Gastrocnemius medialis (tissue), 4 donors: ENCODE measurements around the gene PIGM.

Source experiments
- CTCF ChIP-seq, 5 experiments: fragments of 450-650 bp in 3 of 5; fragments of 200-600 bp in 2 of 5; sonication (generic) in 2 of 5; IDR thresholded peaks in 4 of 5; conservative IDR thresholded peaks in 1 of 5; 1 replicate in 4 of 5; 2 replicates in 1 of 5; pipeline ENCODE4 v1.5.1; 2016 to 2019; ENCODE audit warnings: antibody characterized with exemption in 5 of 5, mild to moderate bottlenecking in 3 of 5, moderate library complexity in 3 of 5
- POLR2A ChIP-seq, 2 donors: fragments of 450-650 bp; IDR thresholded peaks; one replicate each; pipeline ENCODE4 v1.6.1; 2017; ENCODE audit warnings: antibody characterized with exemption in 2 of 2, mild to moderate bottlenecking in 2 of 2, moderate library complexity in 2 of 2

DNA sequence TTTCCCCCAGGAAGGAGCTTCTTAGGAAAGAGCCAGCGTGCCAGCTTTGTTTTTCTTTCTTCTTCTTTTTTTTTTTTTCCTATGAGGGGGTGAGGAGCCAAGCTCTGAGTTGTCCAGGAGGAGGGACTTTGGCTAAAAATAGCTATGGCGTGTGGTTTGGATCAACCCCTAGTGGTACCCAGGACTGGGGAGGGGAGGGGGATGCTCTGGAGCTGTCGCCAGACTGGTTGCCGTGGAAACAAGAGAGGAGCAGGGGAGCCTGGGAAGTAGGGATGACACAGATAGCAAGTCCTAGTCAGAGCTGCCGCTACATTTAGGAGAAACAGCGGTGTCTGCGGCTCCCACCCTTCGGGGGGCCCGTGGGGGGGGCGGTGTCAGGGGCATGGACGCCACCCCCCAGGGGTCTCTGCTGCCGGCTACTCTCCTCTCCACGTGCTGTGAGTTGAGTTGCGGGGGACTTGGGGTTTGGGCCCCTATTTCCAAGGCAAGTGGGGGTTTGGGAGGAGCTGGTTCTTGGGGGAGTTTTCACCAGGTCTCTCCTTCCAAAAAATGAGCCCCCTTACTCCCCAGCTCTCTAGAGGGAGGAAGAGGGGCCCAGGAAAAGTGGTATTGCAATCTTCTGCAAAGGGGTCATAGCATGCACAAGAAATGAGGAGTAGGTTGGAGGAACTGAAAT lies 49.6 kb upstream of the PIGM start, which contains the start of gene KCNJ9:
- no peak for TF ChIP-seq CTCF (IDR thresholded peaks at IDR 0.05 in 4 of 5, conservative IDR thresholded peaks at IDR 0.05 in 1 of 5)
- TF ChIP-seq POLR2A (IDR thresholded peaks at IDR 0.05), result no peak
